Measurements from ENCODE around the gene MEF2A.

MEF2A gene

DNA sequence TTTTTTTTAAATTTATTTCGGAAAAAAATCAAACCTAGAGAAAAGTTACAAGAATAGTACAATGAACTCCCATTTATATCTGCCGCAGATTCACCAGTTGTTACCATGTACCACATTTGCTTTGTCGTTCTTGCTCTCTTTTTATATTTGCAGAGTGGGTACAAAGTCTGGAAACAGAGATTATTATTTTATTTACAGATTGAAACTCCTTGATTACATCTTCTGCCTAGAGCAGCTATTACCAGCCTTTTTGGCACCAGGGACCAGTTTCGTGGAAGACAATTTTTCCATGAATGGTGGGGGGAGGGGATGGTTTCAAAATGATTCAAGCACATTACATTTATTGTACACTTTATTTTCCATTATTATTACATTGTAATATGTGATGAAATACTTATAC is 8.3 kb downstream of the MEF2A start:
- no peak overlapping the region for H3K4me3 ChIP-seq (replicated peaks; ENCODE audit: low read depth, low read length)
- no peak for TF ChIP-seq CTCF (IDR thresholded peaks at IDR 0.05; ENCODE audit: low read length, missing control alignments)
- no peak for DNase-seq (ENCODE audit: low read depth)

GRCh38 chr15:99574502-99574901 is 8.7 kb downstream of the MEF2A start:
- no peak for TF ChIP-seq CTCF (IDR thresholded peaks at IDR 0.05; ENCODE audit: low read length, missing control alignments)
- no peak for DNase-seq (ENCODE audit: low read depth)
- H3K4me3 ChIP-seq (replicated peaks; ENCODE audit: low read depth, low read length), result no peak overlapping the region

- H3K4me3 ChIP-seq (replicated peaks; ENCODE audit: low read depth, low read length), result no peak overlapping the region
- no peak for TF ChIP-seq CTCF (IDR thresholded peaks at IDR 0.05; ENCODE audit: low read length, missing control alignments)
- no peak for DNase-seq (ENCODE audit: low read depth)
Observed at GRCh38 chr15:99578809-99579208, 13.0 kb downstream of the MEF2A start.

- TF ChIP-seq CTCF (IDR thresholded peaks at IDR 0.05; ENCODE audit: low read length, missing control alignments), result no peak
- DNase-seq (ENCODE audit: low read depth), result no peak
- no peak overlapping the region for H3K4me3 ChIP-seq (replicated peaks; ENCODE audit: low read depth, low read length)
Observed at GRCh38 chr15:99580076-99580475, 14.3 kb downstream of the MEF2A start.

DNA sequence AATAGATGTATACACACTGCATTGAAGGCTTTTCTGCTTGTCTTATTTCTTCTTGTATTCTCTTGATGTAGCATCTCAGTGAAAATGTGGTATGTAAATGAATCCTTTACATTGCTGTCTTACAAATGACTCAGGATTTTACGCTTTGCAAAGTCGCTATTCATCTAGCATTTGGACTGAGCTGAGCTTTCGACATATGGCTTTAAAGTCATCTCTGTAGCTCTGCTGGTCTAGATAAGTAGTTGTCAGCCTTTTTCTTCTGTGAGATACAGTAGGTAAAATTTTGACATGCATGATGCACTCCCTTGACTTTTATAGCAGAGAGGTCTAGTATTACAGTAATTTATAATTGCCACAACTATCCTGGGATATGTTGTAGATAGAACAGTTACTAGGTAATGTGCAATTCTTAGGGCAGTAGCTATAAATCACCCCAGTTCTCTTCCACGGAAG is 16.8 kb downstream of the MEF2A start:
- no peak overlapping the region for H3K4me3 ChIP-seq (replicated peaks; ENCODE audit: low read depth, low read length)
- DNase-seq (ENCODE audit: low read depth), result no peak
- TF ChIP-seq CTCF (IDR thresholded peaks at IDR 0.05; ENCODE audit: low read length, missing control alignments), result no peak

- H3K4me3 ChIP-seq (replicated peaks; ENCODE audit: low read depth, low read length), result no peak overlapping the region
- no peak for TF ChIP-seq CTCF (IDR thresholded peaks at IDR 0.05; ENCODE audit: low read length, missing control alignments)
- DNase-seq (ENCODE audit: low read depth), result no peak
Observed at GRCh38 chr15:99584081-99584600, 18.4 kb downstream of the MEF2A start.

DNA sequence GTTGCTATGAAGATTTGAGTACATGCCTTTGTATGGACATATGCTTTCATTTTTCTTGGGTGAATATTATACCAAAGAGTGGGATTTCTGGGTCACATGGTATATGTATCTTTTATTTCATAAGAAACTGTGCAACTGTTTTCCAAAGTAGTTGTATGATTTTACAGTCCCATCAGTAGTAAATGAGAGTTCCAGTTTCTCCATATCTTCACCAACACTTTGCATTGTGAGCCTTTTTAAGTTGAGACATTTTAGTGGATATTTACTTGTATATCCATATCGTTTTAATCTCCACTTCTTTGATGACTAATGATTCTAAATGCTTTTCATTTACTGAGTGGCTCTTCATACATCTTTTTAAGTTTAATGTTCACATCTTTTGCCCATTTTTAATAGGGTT is 20.3 kb downstream of the MEF2A start:
- no peak overlapping the region for H3K4me3 ChIP-seq (replicated peaks; ENCODE audit: low read depth, low read length)
- no peak for DNase-seq (ENCODE audit: low read depth)
- TF ChIP-seq CTCF (IDR thresholded peaks at IDR 0.05; ENCODE audit: low read length, missing control alignments), result no peak

Measured in fibroblast of pulmonary artery (primary cell).